ENCODE measurements around the gene ABO. TPM values are rescaled to one million over a fixed set of nuclear protein-coding genes. Genes with fewer than 3 reads are reported as not detected.
"Not testable (repeated sequence)": the region's sequence is repeated elsewhere in the genome, so short reads cannot be mapped to it uniquely, and the experiment has no call there.

The ABO gene
- total and polyA plus RNA-seq, 4 donors = 0.08 to 0.75 (median 0.10) TPM; not detected in 1

DNA sequence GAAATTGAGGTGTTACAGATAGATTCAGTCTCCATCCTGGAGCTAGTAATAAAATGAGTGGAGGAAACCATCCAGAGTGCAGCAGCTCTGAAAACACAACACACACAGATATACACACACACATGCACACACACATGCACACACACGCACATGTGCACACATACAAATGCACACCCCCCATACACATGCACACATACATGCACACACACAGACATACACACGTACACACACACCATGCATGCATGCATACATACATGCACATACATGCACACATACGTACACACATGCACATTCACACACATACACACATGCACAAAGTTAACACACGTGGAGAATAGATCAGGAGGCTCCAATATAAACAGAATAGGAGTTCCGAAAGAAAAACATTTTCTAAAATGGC lies 44.9 kb downstream of the ABO start:
- H3K4me1 ChIP-seq (ENCODE audit: control insufficient read depth in 4 of 4, insufficient read depth in 4 of 4, low read length in 3 of 4) = no peaks in the 10 kb centered on the region
- no peak overlapping the region for H3K4me3 ChIP-seq (ENCODE audit: low read depth in 1 of 3, low read length in 3 of 3)
- H3K27me3 ChIP-seq (ENCODE audit: control insufficient read depth in 4 of 4, insufficient read depth in 4 of 4, low read length in 3 of 4) = no peaks in the 10 kb centered on the region
- no peaks in the 10 kb centered on the region for H3K36me3 ChIP-seq (ENCODE audit: control insufficient read depth in 4 of 4, insufficient read depth in 3 of 4, low read depth in 1 of 4, low read length in 3 of 4)
- DNase-seq (ENCODE audit: low spot score) = no peak
- TF ChIP-seq HNF4A (conservative IDR thresholded peaks at IDR 0.05) (no peak), GABPA (IDR thresholded peaks at IDR 0.05 in 1 of 2, conservative IDR thresholded peaks at IDR 0.05 in 1 of 2) (no peak), FOXA2 (IDR thresholded peaks at IDR 0.05) (no peak), NR2F2 (IDR thresholded peaks at IDR 0.05) (no peak), EGR1 (IDR thresholded peaks at IDR 0.05; ENCODE audit: low read depth in 2 of 2) (no peak), JUND (IDR thresholded peaks at IDR 0.05) (no peak), FOXA1 (IDR thresholded peaks at IDR 0.05) (no peak), HNF4G (IDR thresholded peaks at IDR 0.05) (no peak), SP1 (IDR thresholded peaks at IDR 0.05) (no peak), RXRA (IDR thresholded peaks at IDR 0.05) (no peak), TAF1 (conservative IDR thresholded peaks at IDR 0.05) (no peak), YY1 (IDR thresholded peaks at IDR 0.05) (no peak), RAD21 (IDR thresholded peaks at IDR 0.05) (no peak)
- TF ChIP-seq, protein P1, sequence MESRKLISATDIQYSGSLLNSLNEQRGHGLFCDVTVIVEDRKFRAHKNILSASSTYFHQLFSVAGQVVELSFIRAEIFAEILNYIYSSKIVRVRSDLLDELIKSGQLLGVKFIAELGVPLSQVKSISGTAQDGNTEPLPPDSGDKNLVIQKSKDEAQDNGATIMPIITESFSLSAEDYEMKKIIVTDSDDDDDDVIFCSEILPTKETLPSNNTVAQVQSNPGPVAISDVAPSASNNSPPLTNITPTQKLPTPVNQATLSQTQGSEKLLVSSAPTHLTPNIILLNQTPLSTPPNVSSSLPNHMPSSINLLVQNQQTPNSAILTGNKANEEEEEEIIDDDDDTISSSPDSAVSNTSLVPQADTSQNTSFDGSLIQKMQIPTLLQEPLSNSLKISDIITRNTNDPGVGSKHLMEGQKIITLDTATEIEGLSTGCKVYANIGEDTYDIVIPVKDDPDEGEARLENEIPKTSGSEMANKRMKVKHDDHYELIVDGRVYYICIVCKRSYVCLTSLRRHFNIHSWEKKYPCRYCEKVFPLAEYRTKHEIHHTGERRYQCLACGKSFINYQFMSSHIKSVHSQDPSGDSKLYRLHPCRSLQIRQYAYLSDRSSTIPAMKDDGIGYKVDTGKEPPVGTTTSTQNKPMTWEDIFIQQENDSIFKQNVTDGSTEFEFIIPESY (IDR thresholded peaks at IDR 0.05) = no peak
- TF ChIP-seq, protein P2, sequence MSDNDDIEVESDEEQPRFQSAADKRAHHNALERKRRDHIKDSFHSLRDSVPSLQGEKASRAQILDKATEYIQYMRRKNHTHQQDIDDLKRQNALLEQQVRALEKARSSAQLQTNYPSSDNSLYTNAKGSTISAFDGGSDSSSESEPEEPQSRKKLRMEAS (IDR thresholded peaks at IDR 0.05) = no peak
- TF ChIP-seq, protein P3, sequence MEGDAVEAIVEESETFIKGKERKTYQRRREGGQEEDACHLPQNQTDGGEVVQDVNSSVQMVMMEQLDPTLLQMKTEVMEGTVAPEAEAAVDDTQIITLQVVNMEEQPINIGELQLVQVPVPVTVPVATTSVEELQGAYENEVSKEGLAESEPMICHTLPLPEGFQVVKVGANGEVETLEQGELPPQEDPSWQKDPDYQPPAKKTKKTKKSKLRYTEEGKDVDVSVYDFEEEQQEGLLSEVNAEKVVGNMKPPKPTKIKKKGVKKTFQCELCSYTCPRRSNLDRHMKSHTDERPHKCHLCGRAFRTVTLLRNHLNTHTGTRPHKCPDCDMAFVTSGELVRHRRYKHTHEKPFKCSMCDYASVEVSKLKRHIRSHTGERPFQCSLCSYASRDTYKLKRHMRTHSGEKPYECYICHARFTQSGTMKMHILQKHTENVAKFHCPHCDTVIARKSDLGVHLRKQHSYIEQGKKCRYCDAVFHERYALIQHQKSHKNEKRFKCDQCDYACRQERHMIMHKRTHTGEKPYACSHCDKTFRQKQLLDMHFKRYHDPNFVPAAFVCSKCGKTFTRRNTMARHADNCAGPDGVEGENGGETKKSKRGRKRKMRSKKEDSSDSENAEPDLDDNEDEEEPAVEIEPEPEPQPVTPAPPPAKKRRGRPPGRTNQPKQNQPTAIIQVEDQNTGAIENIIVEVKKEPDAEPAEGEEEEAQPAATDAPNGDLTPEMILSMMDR (IDR thresholded peaks at IDR 0.05; ENCODE audit: low read depth, low read length, missing input control) = no peak
- TF ChIP-seq, protein P4, sequence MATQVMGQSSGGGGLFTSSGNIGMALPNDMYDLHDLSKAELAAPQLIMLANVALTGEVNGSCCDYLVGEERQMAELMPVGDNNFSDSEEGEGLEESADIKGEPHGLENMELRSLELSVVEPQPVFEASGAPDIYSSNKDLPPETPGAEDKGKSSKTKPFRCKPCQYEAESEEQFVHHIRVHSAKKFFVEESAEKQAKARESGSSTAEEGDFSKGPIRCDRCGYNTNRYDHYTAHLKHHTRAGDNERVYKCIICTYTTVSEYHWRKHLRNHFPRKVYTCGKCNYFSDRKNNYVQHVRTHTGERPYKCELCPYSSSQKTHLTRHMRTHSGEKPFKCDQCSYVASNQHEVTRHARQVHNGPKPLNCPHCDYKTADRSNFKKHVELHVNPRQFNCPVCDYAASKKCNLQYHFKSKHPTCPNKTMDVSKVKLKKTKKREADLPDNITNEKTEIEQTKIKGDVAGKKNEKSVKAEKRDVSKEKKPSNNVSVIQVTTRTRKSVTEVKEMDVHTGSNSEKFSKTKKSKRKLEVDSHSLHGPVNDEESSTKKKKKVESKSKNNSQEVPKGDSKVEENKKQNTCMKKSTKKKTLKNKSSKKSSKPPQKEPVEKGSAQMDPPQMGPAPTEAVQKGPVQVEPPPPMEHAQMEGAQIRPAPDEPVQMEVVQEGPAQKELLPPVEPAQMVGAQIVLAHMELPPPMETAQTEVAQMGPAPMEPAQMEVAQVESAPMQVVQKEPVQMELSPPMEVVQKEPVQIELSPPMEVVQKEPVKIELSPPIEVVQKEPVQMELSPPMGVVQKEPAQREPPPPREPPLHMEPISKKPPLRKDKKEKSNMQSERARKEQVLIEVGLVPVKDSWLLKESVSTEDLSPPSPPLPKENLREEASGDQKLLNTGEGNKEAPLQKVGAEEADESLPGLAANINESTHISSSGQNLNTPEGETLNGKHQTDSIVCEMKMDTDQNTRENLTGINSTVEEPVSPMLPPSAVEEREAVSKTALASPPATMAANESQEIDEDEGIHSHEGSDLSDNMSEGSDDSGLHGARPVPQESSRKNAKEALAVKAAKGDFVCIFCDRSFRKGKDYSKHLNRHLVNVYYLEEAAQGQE (IDR thresholded peaks at IDR 0.05) = no peak
- TF ChIP-seq, protein P5, sequence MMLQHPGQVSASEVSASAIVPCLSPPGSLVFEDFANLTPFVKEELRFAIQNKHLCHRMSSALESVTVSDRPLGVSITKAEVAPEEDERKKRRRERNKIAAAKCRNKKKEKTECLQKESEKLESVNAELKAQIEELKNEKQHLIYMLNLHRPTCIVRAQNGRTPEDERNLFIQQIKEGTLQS (IDR thresholded peaks at IDR 0.05) = no peak
- no peak overlapping the region for H3K9ac ChIP-seq (ENCODE audit: low read depth in 1 of 2, low read length in 2 of 2)
- WGBS = 88% methylated on average over 5 of the region's 5 CpGs
- no peaks in the 10 kb centered on the region for H3K9me3 ChIP-seq (ENCODE audit: control insufficient read depth in 4 of 4, low read length in 3 of 4)
- H3K27ac ChIP-seq (ENCODE audit: low read depth in 1 of 2, low read length in 2 of 2) = no peak overlapping the region

DNA sequence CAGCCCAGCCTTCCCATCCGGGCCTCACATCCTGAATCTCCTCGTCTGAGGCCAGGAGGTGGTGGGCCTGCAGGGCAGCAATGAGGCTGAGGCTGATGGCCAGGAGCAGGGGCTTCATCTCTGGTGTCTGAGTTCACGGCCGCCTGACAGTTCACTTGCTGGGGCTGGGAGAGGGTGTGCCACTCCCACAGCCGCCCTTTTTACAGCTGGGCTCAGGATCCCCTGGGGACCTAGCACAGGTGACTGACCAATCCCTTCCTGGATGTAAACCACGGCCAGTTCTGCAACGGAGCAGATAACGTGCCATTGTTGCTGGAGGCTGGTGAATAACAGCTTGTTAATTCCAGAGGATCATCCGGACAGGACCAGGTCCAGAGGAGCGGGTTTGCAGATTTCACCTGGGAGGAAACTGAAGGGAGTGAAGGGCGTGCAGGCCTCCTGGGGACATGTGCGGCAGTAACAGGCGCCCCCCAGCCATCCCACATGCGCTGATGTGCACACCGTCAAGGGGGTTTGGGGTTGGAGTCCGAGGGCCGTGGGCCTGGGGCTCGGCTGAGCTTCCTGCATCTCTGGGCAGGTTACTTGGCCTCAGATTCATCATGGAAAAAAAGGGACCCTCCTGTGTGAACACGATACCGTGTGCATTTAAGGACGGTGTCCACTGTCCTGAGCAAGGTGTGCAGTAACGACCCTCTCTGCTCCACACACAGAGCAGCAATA lies 46.4 kb downstream of the ABO start:
- H3K4me1 ChIP-seq (ENCODE audit: control insufficient read depth in 4 of 4, insufficient read depth in 4 of 4, low read length in 3 of 4); H3K4me3 ChIP-seq (ENCODE audit: low read depth in 1 of 3, low read length in 3 of 3); DNase-seq (ENCODE audit: low spot score); H3K9me3 ChIP-seq (ENCODE audit: control insufficient read depth in 4 of 4, low read length in 3 of 4); H3K36me3 ChIP-seq (ENCODE audit: control insufficient read depth in 4 of 4, insufficient read depth in 3 of 4, low read depth in 1 of 4, low read length in 3 of 4); H3K9ac ChIP-seq (ENCODE audit: low read depth in 1 of 2, low read length in 2 of 2); H3K27me3 ChIP-seq (ENCODE audit: control insufficient read depth in 4 of 4, insufficient read depth in 4 of 4, low read length in 3 of 4); H3K27ac ChIP-seq (ENCODE audit: low read depth in 1 of 2, low read length in 2 of 2): not testable (repeated sequence)
- WGBS = 91% methylated on average over 21 of the region's 22 CpGs

DNA sequence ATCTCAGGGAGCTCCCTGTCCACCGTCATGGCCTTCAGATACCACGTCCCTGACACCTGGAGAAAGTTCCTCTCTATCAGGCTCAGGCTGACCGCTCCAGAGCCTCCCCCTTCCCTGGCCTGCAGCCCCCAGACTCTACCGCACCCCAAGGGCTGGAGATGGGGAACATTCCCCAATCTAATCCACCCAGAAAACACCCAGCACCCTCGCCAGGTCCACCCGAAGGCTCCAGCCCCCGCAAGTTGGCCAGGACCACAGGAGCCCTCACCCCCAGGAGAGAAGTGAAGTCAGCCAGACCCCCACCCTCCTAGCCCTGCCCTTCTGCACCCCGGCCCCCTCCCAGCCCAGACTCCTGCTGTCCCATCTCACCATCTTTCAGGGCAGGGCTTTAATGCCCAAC lies 47.0 kb downstream of the ABO start:
- not testable (repeated sequence) for H3K27me3 ChIP-seq (ENCODE audit: control insufficient read depth in 4 of 4, insufficient read depth in 4 of 4, low read length in 3 of 4); H3K9ac ChIP-seq (ENCODE audit: low read depth in 1 of 2, low read length in 2 of 2); H3K4me1 ChIP-seq (ENCODE audit: control insufficient read depth in 4 of 4, insufficient read depth in 4 of 4, low read length in 3 of 4); H3K36me3 ChIP-seq (ENCODE audit: control insufficient read depth in 4 of 4, insufficient read depth in 3 of 4, low read depth in 1 of 4, low read length in 3 of 4); DNase-seq (ENCODE audit: low spot score); H3K4me3 ChIP-seq (ENCODE audit: low read depth in 1 of 3, low read length in 3 of 3); H3K27ac ChIP-seq (ENCODE audit: low read depth in 1 of 2, low read length in 2 of 2); H3K9me3 ChIP-seq (ENCODE audit: control insufficient read depth in 4 of 4, low read length in 3 of 4)
- 89% methylated on average over 8 of the region's 8 CpGs for WGBS
